ENCODE data around the gene FMN1.

The FMN1 gene

DNA sequence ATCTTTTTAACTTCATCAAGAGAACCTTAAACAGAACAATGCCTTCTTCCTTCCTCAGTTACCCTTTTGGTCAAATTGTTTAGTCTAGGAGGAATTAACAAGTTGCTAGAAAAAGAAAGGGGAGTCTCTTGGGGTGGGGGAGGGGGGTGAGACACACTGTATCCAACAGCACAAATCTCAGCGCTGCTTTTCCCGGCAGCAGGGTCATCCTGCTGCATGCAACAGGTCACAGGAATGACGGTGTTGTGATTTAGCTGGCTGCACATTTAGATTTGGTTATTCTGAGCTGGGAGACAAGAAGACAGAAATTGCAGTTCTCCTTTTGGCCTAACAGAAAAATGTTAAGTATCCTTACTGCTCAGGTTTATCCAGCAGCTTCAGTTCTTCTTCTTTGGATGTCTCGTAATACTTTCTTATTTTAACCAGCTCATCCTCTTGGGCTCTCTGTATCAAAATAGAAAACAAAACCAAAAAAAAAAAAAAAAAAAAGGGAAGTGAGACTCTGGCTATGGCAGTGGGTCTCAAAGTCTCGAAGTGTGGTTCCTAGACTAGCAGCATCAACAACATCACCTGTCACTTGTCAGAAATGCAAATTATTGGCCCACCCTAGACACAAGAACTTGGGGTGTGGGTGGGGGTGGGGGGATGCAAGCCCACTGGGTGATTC, 286.2 kb downstream of the FMN1 start:
- DNase-seq: no peak

DNA sequence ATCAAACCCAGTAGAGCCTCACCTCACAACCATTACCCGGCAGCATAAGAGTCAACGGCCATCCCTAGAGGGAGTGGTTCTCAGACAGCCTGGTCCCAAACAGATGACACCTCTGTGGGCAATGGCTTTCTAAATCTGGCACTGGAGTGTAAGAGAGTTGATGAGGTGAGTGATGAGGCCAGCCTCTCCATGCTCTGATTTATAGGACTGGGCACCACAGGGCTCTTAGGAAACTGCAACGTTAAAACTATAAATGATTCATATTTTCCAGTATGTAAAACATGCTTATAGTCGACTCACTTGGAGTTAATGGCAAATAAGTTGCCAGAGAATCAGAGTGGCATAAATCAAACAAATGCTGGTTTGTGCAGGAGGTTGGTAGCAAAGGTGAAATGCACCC, 289.0 kb downstream of the FMN1 start:
- DNase-seq: no peak

- DNase-seq: no peak
Measured at GRCh38 chr15:32904448-32904847, 290.1 kb downstream of the FMN1 start.

GRCh38 chr15:32903591-32904290, 290.8 kb downstream of the FMN1 start:
- DNase-seq: no peak

- DNase-seq: no peak
Measured at GRCh38 chr15:32901995-32902394, 292.5 kb downstream of the FMN1 start.

GRCh38 chr15:32901192-32901591, 293.3 kb downstream of the FMN1 start:
- no peak for DNase-seq

- no peak for DNase-seq
Measured at GRCh38 chr15:32899126-32899596, 295.4 kb downstream of the FMN1 start.

DNA sequence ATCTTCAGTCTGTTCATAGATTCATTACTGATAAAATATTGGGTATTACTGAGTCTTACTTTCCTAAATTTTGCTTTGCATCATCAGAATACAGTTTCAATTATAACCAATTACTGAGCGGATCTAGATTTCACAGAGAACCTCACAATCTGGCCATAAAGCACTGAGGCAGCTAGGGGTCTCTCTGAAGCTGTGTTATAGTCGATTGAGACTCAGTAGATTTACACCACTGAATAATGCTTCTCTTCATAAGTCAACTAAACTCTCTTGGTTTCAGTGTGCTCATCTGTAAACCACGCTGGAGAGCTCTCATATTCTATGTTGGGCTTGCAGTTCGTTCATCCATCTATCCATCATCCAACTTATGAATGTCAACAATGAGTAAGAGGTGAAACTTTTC, 296.1 kb downstream of the FMN1 start:
- no peak for DNase-seq

- no peak for DNase-seq
Measured at GRCh38 chr15:32893421-32893820, 301.1 kb downstream of the FMN1 start.

DNA sequence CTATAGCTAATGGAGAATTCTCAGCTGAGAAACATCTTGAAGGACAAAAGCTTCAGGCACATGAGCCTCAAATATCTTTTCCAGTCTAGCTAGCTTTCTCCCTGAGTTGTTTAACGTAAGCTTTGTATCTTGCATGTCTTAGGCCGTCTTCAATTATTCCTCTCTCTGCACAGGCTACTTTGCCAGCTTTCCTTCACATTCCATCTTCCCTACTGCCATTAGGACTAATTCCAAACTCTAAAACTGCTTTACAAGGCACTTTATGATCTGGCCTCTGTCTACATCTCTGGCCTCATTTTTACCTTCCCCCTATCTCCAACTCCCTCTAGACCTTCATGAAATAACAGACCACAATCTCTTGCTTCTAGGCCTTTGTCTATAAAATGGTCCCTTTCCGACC, 305.3 kb downstream of the FMN1 start:
- no peak for DNase-seq

- no peak for DNase-seq
Measured at GRCh38 chr15:32888221-32888761, 306.2 kb downstream of the FMN1 start.

DNA sequence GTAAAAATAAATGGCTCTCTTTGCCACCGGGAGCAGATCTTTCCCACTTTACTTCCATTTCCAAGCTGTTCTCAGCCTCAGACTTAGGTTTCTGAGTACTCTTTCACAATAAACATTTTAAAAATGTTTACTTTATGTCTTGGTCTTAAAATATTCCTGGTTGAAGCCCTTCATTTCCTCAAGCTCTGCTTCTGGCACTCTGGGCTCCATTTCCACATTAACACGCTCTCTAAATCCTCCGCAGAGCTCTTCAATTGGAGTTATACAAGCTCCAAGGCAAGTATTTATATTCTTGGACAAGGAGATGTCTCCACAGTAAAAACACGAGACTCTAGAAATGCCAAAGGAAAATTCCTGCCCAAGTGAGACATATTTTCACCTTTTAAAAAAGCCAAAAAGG, 307.4 kb downstream of the FMN1 start:
- DNase-seq: no peak

GRCh38 chr15:32886459-32886858, 308.1 kb downstream of the FMN1 start:
- no peak for DNase-seq

GRCh38 chr15:32885713-32886112, 308.8 kb downstream of the FMN1 start:
- DNase-seq: no peak

DNA sequence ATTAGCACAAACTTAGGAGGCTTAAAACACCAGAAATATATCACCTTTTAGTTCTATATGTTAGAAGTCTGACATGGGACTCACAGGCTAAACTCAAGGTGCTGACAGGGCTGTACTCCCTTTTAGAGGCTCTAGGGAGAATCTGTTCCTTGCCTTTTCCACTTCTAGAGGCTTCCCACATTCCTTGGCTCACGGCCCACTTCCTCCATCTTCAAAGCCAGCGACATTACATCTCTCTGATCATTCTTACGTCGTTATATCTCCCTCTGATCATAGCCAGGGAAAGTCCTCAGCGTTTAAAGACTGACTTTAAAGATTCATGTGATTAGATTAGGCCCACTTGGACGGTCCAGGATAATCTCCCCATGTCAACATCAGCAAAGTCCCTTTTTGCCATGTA, 310.4 kb downstream of the FMN1 start:
- DNase-seq: no peak

- DNase-seq: no peak
Measured at GRCh38 chr15:32882955-32883354, 311.6 kb downstream of the FMN1 start.

DNA sequence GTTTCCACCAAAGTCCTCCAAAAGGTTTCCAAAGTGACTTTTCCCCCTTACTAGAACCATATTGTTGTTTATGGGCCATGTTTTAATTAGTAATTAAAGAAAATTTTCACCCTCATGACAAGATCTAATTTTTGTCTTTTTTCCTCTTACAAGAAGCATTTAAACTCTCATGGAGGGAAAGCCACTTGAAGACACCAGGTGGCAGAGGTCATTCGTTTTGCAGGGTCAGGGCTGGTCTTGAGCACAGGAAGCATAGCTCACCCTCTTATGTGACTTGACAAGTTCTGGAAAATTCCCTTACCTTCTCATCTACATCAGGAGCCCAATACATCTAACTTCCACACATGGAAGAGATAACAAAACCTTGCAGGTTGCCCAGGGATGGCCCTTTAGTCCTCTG, 313.0 kb downstream of the FMN1 start:
- DNase-seq: no peak

DNA sequence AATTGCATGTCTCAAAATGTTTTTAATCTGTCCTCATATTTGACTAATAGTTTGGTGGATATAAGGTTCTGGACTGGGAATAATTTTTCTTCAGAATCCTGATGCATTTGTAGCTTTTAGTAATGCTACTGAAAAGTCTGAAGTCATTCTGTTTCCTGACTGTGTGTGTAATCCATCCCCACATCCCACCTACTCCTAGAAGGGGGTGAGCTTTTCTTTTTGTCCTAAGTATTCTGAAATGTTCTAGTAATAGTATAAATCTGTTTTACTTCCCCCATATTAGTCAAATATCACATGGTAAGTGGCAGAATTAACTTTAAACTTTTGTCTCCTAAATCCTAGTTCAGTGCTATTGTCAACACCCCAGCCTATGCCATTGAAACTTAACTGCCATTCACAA, 313.9 kb downstream of the FMN1 start:
- DNase-seq: no peak

DNA sequence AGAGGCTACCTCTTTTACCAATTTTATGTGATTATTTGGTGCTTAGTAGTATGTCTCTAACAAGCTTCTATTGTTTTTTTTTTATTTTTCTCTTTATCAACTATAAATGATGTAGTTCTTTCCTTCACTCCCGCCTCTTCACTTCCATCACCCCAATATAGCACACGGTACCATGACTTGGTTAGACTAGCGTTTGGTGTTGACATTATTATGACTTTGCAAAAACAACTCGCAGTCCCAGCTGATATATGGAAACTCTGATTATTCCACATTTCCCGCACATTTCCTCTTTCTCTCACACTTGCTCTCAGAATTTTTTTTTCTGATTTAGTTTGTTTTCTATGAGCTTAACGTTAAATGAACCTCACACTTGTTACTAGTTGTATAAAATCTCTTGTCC, 314.5 kb downstream of the FMN1 start:
- DNase-seq: no peak

- no peak for DNase-seq
Measured at GRCh38 chr15:32878869-32879805, 315.4 kb downstream of the FMN1 start.

DNA sequence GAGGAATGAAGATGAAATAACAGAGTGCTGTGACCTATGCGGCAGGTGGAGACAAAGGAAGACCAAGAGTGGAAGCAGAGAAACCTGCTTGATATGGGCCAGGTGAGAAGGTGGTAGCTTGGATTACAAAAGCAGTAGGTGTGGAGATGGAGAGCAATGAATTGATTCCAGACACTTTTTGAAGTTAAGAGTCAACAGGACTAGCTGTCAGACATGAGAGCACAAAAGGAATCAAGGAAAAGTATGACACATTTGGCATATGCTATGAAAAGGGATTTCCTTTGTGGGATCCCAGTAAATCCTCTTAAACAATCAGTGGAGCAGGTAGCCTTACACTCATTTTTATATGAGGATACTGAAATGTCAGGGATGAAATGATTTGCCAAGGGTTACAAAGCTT, 316.2 kb downstream of the FMN1 start:
- no peak for DNase-seq

- no peak for DNase-seq
Measured at GRCh38 chr15:32877252-32878019, 317.1 kb downstream of the FMN1 start.

All from SHP77 treated with DMSO at 0.1 percent for 48 hours (cell line).